C1 segment of cervical spinal cord (tissue), 14 donors: ENCODE data around the gene LAMA2.

Source experiments
- DNase-seq, 14 donors: peaks; one replicate each; lab custom pipeline; 2025; lab: John Stamatoyannopoulos, UW

Gene LAMA2

DNA sequence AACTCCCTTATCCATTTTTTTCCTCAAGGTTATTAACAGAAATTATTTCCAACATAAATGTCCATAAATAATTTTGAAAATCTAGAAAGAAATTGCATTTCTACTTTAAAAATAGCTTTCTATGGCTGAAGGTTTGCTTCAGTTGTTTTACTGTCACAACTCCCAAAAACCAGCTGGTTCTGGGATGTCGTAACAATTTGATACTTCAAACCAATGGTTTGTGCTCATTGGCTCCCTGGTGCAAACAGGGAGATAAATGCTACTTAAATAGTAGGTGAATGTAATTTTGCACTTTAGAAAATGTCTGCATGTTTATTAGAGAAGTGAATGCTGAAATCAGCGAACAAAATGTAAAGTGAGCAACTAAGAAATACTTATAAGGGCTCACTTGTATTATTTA, 31.1 kb downstream of the LAMA2 start:
- no peak for DNase-seq

DNA sequence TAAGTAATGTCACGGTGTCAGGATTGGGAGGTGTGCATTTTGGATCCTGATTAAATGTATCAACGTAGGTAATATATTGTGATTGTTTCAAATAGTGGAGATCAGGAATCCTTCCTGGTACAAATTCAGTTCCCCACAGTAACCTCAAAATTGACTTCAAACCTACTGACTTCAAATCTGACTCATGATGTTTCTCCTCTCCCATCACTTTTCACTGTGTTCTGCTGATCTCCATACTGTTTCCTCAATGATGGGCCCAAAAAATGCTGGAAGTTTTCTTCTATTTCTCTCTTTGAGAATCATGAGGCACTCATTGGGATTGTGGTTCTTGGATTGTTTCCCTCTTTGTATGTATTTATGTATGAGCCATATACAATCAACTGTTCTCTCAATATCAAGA, 35.9 kb downstream of the LAMA2 start:
- DNase-seq, result no peak

DNA sequence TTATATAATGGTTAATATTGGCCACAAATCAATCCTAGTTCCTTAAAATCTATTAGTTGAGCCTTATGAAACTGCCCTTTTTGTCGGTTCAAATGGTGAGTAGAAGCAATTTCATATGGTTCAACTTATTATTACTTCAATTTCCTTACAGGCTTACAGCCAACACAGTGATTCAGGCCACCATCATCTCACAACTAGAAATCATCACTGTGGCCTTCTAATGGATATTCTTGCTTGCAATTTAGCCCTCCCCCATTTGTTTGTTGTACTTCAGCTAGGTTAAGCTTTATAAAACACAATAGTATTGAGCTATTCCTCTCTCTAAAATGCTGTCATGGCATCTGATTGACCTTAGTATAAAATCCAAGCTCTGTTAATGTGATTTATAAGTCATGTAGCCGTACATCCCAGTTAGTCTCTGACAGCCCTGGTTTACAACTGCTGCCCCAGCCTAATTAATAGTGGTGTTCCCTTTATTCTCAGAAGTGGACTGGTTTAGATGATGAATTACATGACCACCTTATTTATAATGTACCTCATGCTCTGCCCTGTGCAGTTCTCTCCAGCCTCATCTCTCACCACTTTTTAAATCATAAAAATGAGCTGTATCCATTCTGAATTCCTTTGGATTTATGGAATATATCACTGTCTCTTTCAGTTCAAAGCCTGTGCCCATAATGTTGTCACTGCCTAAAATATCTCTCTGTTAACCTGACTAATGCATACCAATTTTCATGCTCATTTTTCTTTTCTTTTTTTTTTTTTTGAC, 36.7 kb downstream of the LAMA2 start:
- DNase-seq, result no peak

DNA sequence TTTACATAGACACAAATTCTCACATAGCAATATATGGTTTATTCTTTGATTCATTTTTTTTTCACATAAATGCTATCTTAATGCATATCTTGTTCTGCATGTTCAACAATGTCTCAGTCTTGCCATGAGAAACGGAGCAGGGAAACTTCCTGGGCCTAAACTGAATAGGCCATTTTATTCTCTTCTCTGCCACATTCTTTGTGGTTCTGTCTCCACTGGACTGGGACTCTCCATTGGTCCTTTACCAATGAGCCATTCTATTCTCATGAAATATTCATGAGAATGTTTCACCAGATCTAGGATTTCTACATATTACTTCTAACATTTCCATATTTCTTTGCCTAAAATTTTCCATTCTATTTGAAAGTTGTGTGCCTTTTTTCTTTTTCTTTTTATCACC, 42.8 kb downstream of the LAMA2 start:
- no peak for DNase-seq

DNA sequence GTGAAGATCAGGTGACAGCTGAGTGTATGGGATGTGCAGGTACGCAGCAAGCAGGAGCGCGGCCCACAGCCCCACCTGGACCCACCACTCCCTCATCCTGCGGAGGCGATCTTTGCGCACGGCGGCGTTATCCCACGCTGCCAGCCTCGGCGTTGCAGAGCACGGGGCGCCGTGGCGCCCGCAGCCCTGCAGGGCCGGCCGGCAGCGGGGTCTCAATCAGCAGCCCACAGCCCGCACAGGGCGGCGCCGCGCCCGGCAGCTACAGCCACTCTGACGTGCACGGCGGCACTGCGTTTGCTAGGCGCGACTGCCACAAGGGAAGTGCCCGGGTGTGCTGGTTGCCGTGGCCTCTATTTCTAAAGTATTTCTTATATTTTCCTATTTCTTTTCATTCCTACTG, 46.9 kb downstream of the LAMA2 start:
- no peak for DNase-seq

DNA sequence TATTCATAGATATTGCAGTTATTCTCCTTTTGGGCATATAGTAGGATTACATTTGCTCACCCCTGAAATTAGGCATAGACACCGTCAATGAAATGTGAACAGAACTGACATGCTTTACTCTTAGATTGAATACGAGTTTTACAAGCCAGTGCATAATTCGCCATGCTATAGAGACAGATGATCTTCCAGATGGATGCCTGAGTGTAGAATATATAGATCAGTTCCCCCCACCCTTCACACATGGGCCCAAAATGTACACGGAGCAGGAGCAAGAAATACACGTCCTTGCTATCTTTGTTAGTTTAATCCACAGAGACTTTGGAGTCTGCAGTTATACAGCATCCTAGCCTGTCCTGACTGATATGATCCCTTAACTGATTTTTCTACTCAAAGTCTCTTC, 47.4 kb downstream of the LAMA2 start:
- DNase-seq, result no peak

DNA sequence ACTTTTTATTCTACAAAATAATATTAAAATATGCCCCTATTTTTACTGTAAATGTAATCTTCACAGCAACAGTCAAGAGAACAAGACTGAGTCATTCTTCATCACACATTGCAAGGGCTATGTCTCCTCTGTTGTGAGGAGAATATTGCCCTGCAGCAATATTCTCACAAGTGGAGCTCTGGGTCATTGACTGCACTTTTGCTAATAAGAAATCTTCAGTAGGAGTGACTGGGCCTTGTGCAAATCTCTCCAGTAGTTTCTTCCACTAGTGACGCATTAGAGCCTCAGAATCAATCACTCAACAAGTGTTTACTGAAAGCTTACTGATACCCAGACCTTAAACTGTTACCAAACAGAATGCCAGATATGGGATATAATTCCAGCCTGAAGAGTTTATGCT, 49.1 kb downstream of the LAMA2 start:
- DNase-seq, result no peak

DNA sequence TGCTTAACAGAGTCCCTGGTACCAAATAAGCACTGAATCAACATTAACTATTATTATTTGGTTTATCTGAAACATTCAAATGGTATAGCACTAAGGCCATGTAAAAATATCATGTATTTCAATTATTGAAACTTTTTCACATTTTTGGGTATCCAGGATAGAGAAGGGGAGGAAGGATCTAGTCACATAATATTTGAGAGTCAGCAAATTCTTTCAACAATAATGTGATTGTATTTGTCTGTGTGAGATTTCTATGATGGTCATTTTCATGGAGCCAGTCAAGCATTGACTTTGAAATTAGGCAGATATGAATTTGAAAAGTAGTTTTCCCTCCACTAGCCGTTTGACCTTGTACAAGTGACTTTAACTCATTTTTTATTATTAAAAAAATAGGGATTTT, 67.9 kb downstream of the LAMA2 start:
- DNase-seq, result no peak

DNA sequence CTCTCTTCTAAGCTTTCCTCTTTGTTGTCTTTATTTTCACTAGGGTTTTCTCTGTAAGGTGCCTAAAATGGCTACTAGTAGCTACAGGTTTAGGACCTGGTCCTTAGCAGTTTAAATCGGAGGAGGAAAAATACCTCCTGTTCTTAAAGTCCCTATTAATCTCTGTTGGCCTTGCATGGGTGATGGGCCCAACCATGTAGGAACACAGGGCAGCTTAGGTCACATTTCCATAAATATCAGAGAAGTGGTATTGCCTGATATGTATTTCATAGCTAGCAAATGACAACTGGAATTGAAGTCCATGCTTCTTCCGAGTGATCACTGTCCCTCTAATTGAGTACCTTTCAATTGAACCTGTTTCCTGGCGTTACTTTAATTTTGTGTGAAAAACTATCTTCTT, 70.0 kb downstream of the LAMA2 start:
- DNase-seq, result no peak

DNA sequence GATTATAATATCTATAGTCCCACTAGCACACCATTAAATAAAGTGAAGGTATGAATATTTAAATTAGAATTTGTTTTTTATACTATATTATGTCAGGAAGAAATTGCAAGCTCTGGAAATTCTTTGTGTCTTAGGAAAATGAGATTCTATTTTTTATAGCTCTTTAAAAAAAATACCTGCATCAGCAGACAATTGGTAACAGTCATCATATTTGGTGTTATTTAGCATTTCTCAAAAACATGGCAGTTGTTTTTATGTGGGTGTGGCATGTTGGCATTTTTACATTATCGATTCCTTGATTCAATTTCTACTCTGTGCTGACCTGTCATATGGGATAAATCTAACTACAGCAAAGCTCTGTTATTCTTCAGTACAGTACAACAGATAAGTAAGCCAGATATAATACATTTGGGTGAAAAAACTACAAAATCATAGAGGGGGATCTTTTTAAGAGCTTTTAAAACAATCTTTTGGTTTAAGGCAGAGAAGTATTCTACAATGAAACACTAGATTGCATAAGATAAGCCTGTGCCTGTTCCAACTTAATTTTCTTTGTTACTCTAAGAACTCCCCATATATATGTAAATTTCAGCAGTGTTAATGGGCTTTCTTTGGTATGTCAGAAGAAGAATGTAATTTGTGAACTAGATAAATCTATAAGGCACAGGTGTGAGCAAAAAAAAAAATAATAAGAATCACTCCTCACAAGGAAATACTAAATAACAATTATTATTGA, 71.5 kb downstream of the LAMA2 start:
- DNase-seq, result no peak

DNA sequence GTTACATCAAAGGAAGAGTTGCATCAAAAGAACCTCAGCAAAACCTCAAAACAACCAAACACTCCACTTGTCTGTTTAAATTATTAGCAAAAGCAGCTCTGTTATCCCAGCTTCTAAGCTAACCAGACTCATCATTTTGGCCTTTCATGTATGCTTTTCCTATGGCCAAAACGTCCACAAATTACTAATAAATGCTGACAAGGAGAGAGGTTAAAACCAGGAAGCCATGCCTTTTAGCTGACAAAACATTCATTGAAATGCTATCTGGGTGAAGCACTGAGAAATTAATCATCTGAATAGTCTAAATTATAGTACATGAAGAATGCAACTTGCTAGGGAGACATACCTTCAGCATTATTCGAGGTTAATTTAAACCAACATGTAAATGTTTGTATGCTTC, 80.6 kb downstream of the LAMA2 start:
- no peak for DNase-seq

DNA sequence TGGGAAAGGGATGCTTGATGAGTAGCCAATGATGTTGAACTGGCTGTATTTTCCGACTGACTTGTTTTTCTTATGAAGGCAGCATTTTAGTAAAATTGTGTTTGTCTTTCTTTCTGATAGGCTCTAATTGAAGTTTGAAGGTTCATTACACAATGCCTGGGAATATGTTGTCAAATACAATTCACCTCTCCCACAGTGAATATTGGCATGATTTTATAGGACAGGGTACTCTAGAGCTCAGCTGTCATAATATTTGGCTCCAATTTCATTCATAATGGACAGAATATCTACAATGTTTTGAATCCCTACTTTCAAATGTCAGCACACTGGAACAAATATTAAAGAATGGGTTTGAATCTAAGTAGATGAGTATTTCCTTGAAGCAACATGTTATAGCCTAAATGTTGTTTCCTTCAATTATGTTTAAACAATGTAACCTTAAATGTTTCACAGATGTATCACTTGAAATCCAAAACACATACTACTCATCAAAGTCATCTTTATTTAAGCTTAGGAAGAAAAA, 81.4 kb downstream of the LAMA2 start:
- DNase-seq, result no peak

DNA sequence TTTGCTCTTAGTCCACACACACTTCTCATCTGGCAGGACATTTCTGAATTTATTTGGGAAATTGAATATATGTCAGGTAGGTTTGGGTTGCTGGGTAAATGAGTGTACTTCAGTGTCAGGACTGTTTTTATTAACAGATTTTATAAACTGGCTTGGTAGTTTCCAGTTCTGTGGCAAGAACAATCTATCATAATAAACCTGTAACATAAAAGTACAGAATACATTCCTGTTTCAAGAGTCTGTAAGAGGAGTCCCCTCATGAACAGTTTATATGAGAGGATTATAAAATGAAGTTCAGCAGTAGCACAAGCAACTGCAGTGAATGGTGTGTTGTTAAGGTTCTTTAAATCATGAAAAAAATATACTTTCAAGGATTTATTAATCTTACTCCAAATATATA, 81.8 kb downstream of the LAMA2 start:
- DNase-seq, result no peak

DNA sequence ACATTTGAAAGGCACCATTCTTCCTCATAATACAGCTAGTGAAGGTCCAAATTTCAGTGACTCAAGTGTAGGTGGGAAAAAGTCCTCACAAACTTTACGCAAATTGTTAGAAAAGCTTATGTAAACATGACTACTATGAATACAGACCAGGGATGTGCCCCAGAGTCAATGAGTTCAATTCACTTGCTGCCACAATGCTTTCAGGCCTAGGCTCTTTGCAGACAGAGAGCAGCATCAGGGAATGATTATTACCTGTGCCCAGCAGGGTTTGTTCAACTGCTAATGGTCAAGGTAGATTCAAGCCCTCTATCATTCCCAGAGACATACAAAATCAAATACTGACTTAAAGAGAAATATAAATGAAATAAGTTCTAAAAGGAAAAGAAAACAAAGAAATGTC, 84.0 kb downstream of the LAMA2 start:
- DNase-seq, result no peak

DNA sequence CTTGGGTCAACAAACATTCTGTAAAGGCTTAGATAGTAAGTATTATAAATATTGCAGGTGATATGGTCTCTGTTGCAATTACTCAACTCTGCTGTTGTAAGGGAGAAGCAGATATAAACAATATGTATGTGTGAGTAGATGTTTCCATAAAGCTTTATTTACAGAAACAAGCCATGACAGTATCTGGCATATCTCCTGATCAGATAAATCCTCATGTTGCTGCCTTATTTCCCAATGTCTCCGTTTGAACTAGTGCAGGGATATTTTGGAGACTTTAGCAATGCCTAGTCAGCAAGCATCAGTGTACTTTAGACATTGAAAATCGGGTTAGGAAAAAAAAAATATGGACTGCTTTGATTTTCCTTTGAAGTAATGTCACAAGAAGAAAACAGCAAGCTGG, 96.1 kb downstream of the LAMA2 start:
- DNase-seq, result no peak

DNA sequence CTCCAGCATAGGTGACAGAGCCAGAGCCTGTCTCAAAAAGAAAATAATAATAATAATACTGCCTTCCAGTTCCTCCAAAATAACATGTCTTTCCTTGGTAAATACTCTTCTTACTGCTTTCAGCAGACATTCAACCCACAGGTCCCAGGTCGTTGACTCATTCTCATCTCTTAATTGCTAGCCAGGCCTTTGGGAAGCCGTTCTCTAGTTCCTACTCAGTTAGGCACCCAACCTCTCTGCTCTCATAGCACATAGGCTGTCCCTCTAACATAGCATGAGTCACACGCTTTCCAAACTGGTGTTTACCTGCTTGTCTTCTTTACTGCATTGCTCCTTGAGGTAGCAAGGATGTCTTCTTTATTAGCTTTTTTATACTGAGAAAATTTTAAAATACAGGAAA, 98.8 kb downstream of the LAMA2 start:
- DNase-seq, result no peak

DNA sequence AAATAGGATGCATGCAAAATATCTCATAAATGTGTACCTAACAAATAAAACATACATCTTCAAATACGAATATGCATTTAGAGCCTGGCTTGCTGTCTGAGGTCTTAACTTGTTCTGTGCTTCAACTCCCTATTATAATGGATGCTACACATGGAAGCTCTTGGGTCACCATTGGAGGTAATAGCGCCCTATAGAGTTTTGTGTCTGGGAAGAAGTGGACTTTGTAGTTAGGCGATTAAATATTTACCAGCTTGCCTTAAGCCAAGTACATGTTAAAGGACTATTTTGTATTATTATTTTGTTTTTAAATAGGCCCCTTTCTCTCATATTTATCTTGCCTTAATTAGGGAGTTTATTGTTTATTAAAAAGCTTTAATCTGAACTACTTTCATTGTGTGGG, 107.4 kb downstream of the LAMA2 start:
- DNase-seq, result no peak

DNA sequence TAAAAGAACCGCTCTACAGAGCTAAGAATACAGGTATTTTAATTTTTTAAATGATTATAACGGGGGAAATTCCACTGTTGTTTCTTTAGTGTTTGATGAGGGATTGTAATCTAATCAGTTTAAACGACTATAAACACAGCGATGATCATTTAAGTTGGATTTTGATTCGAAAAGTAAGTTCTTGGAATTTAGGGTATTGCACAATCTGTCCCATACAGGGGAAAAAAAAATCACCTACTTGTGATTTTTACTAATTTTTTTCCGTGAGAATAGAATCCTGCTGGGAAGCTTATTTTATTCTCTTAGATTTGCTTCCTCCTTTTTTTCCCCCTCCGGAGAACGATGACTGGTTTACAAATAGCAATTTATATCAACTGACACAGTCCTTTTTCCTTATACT, 108.0 kb downstream of the LAMA2 start:
- no peak for DNase-seq

DNA sequence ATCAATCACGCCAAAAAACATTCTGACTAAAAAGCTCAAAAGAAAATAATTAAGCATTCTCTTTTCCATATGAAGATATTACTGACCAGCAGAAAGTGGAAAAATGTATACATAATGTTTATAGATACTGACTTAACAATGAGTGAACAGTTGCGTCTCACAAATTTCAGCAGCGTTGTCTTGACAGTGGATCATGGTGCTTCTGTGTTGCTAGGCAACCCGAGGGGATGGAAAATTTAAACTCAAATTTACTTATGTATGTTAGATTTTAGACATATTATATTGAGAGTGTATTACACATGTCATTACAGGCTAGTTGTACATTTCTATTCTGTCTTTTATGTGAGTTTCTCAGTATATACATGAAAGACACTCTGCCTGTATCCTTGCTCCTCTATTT, 110.2 kb downstream of the LAMA2 start:
- no peak for DNase-seq

DNA sequence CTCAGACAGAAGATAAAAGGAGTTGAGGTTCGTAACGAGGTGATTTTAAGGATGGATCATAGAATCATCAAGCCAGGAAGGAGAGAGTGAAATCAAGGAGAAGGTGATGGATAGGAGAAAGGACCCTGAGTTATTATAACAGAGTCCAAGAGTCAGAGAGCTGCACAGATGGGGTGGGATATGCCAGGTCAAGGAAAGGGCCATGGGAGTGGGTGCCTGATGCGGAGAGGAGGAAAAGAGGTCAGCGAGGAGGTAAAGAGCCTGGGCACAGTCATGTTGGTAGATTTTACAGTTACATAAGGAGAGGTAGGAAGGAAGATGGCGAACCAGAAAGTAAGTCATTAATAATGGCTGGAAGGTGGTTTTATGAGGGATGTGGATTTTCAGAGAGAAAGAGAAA, 114.9 kb downstream of the LAMA2 start:
- DNase-seq, result no peak

DNA sequence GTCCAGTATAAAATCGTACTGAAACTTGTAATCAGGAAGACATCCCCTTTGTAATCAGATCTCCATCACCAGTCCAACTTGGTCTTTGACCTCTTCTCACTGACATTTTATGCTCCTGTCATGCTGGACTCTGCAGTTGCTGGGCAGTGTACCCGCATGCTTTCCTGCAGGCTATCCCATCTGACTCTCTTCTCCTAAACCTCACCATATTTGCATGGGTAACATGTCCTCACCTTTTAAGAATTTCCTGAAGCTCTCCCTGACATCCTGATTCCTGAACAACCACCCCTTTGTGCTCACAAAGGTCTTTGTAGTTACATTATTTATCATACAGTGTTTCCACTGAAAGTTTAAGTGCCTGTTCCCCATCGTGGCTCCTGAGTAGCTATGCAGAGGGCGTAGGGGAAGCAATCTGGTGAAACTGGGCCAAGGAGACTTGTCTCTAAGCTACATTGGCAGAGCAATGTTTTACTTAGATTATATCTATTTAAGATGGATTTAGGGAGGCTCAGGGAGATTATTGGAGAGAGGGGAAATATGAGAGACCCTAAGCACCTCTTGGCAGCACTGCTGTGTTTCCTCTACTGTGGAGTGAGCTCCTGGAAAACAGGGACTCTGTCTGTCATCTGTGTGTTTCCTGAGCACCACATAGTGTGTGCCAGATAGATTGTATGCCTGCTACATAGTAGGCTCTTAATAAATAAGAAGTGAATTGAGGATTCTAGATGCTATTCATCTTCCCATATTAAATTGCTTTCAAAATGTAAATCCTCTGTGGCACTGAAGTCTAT, 124.0 kb downstream of the LAMA2 start:
- DNase-seq, result no peak

DNA sequence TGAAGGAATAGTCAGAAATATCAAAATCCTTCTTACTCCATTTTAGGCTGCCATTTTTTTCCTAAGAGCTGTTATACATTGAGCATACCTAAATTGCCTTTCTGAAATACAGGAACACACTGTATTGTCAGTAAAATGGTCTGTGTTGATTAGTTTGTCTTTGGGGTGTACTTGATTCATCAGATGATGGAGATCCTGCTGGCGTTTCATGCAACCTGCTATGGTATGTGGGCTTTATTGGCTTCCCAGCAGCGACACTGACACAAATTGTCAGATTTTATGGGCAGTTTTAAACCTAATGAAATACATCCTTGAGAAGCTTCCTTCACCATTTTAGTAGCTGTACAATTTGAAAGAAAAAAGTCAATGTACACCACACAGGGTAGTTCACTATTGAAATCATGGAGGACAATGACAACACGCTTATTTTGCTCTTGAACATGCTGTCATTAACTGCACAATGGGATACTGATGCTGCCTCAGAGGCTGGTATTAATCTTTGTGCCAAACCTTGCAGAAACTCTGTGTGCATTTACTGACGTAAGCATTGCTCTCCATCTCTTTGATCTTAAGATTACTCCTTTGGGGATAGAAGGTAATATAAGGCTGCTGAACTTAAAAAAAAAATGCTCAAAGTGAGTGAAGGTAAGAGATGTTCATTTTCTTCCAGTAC, 124.9 kb downstream of the LAMA2 start:
- no peak for DNase-seq
